Mesenchymal stem cell (in vitro differentiated cells and primary cell): Measurements from ENCODE around the gene ENG.
"Not testable (repeated sequence)": the region's sequence is repeated elsewhere in the genome, so short reads cannot be mapped to it uniquely, and the experiment has no call there.

Experiments used
- DNase-seq: peaks from one replicate; pipeline ENCODE4 v3.0.0-alpha.2; 2013
- H2AFZ ChIP-seq: one replicate; pipeline ENCODE4 v1.6.1; 2013; ENCODE audit warnings: low read depth, mild to moderate bottlenecking, control low read depth, inconsistent platforms, low read length, moderate library complexity
- H2AK5ac ChIP-seq: 2 replicates; pipeline ENCODE4 v1.6.1; 2013; ENCODE audit warnings: low read length, moderate library complexity, mild to moderate bottlenecking, inconsistent platforms; ENCODE audit not compliant: severe bottlenecking
- H2BK120ac ChIP-seq: one replicate; pipeline ENCODE4 v1.6.1; 2013; ENCODE audit warnings: low read depth, mild to moderate bottlenecking, inconsistent platforms, low read length, moderate library complexity
- H2BK12ac ChIP-seq, 2 experiments: one replicate each; pipeline ENCODE4 v1.6.1; 2013; ENCODE audit warnings: inconsistent platforms in 2 of 2, low read length in 2 of 2, mild to moderate bottlenecking in 2 of 2, moderate library complexity in 2 of 2, control low read depth in 1 of 2
- H2BK15ac ChIP-seq: one replicate; pipeline ENCODE4 v1.6.1; 2013; ENCODE audit warnings: mild to moderate bottlenecking, low read depth, inconsistent platforms; ENCODE audit not compliant: poor library complexity, severe bottlenecking
- H2BK5ac ChIP-seq: 2 replicates; pipeline ENCODE4 v1.6.1; 2013; ENCODE audit warnings: low read depth, mild to moderate bottlenecking, low read length, control low read depth, inconsistent platforms; ENCODE audit not compliant: poor library complexity, severe bottlenecking
- H3K14ac ChIP-seq, 2 experiments: one replicate each; pipeline ENCODE4 v1.6.1; 2013; ENCODE audit warnings: inconsistent platforms in 2 of 2, low read length in 2 of 2, control low read depth in 1 of 2, mild to moderate bottlenecking in 1 of 2, moderate library complexity in 1 of 2
- H3K18ac ChIP-seq, 2 experiments: one replicate each; pipeline ENCODE4 v1.6.1; 2013; ENCODE audit warnings: inconsistent platforms in 2 of 2, low read length in 2 of 2, control low read depth in 1 of 2, low read depth in 1 of 2, mild to moderate bottlenecking in 1 of 2
- H3K23ac ChIP-seq, 2 experiments: one replicate each; pipeline ENCODE4 v1.6.1; 2013; ENCODE audit warnings: inconsistent platforms in 2 of 2, low read length in 2 of 2, mild to moderate bottlenecking in 2 of 2, moderate library complexity in 2 of 2, control low read depth in 1 of 2
- H3K27ac ChIP-seq: 2 replicates; pipeline ENCODE4 v1.5.1; 2013; ENCODE audit warnings: mild to moderate bottlenecking, moderate library complexity, low read length, control low read depth, inconsistent platforms; ENCODE audit not compliant: poor library complexity, severe bottlenecking
- H3K27me3 ChIP-seq, 2 experiments: 2 replicates each; pipeline versions ENCODE4 v1.6.1 to v1.7.0; 2013; ENCODE audit warnings: low read length in 2 of 2, mild to moderate bottlenecking in 2 of 2, moderate library complexity in 2 of 2, control low read depth in 1 of 2, inconsistent platforms in 1 of 2; ENCODE audit not compliant: control insufficient read depth in 1 of 2, insufficient read depth in 1 of 2
- H3K36me3 ChIP-seq, 2 experiments: 2 replicates each; pipeline versions ENCODE4 v1.6.1 to v1.7.0; 2013; ENCODE audit warnings: low read length in 2 of 2, control low read depth in 1 of 2, inconsistent platforms in 1 of 2, low read depth in 1 of 2, mild to moderate bottlenecking in 1 of 2; ENCODE audit not compliant: insufficient read depth in 2 of 2, control insufficient read depth in 1 of 2
- H3K4ac ChIP-seq, 2 experiments: one replicate each; pipeline ENCODE4 v1.6.1; 2013; ENCODE audit warnings: inconsistent platforms in 2 of 2, low read length in 2 of 2, mild to moderate bottlenecking in 2 of 2, moderate library complexity in 2 of 2, control low read depth in 1 of 2, low read depth in 1 of 2
- H3K4me1 ChIP-seq: 2 replicates; pipeline ENCODE4 v1.6.1; 2013; ENCODE audit warnings: low read depth, low read length, control low read depth; ENCODE audit not compliant: control insufficient read depth, insufficient read depth
- H3K4me2 ChIP-seq: 2 replicates; pipeline ENCODE4 v1.6.1; 2013; ENCODE audit warnings: low read length, mild to moderate bottlenecking, inconsistent platforms; ENCODE audit not compliant: poor library complexity, severe bottlenecking
- H3K4me3 ChIP-seq, 2 experiments: 2 replicates each; pipeline versions ENCODE4 v1.5.1 to v1.7.0; 2013; ENCODE audit warnings: low read length in 2 of 2, mild to moderate bottlenecking in 2 of 2, control low read depth in 1 of 2, low read depth in 1 of 2; ENCODE audit not compliant: insufficient read depth in 1 of 2
- H3K79me1 ChIP-seq: replicated peaks from 2 replicates; pipeline ENCODE4 v1.6.1; 2013; ENCODE audit warnings: mild to moderate bottlenecking, control low read depth, low read length, inconsistent platforms; ENCODE audit not compliant: poor library complexity, severe bottlenecking
- H3K9ac ChIP-seq: 2 replicates; pipeline ENCODE4 v1.7.0; 2013; ENCODE audit warnings: mild to moderate bottlenecking, low read length, moderate library complexity
- H3K9me3 ChIP-seq: 2 replicates; pipeline ENCODE4 v1.7.0; 2013; ENCODE audit warnings: mild to moderate bottlenecking, low read length; ENCODE audit not compliant: control insufficient read depth
- H4K8ac ChIP-seq: one replicate; pipeline ENCODE4 v1.6.1; 2013; ENCODE audit warnings: inconsistent platforms, mild to moderate bottlenecking, low read length, moderate library complexity
- H4K91ac ChIP-seq: one replicate; pipeline ENCODE4 v1.6.1; 2013; ENCODE audit warnings: mild to moderate bottlenecking, low read length, inconsistent platforms
- WGBS: methylation state at CpG from one replicate; pipeline ENCODE4 v1.1.7; 2013; ENCODE audit warnings: mixed read lengths; 5-methylcytosine and 5-hydroxymethylcytosine counted together

The ENG gene

DNA sequence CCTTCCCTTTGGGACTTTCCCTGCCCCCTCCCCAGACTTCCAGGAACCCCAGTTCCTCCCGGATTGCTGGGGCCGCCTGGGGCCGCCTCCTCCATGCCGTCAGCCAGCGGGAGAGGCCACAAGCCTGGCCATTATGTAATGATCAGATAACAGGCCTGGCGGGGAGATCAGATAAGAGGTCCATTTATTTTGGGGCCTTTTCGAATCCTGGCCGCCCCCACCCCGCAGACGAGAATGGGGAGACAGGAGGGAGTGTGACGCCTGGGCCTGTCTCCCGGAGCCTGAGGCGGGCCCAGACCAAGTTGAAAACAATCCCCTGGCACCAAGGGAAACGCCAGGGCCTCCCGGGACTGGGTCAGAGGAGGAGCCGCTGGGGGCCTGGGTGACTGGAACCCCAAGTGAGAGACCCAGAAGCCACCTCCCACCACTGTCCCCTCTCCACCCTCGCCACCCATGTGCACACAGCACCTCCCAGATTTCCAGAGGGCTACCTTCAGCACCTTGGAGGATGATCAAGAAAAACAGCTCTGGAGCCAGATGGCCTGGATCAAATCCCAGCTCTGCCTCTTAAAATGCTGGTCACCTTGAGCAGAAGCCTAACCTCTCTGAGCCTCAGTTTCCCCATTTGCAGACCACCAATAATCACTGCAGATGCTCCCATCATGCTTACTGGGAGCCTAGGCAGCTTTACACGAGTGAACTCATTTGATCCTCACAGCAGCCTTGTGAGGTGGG is 7.8 kb downstream of the ENG start:
- H2AK5ac ChIP-seq = peak overlapping the region; percentile 45
- no peak overlapping the region for H2AFZ ChIP-seq
- H3K79me1 ChIP-seq = peaks cover 24% of the 10 kb centered on the region
- H3K18ac ChIP-seq = peak overlapping the region; percentile 63 to 84
- H3K4me2 ChIP-seq = no peak overlapping the region
- H2BK5ac ChIP-seq = no peak overlapping the region
- peak overlapping the region; percentile 50 to 52 for H3K4ac ChIP-seq
- peak overlapping the region; percentile 65 for H2BK120ac ChIP-seq
- no peak overlapping the region for H3K23ac ChIP-seq
- peak overlapping the region in 1 of 2 experiments; percentile 50 for H3K4me3 ChIP-seq
- H3K9me3 ChIP-seq = peaks cover 14% of the 10 kb centered on the region
- peak overlapping the region; percentile 60 for H3K9ac ChIP-seq
- peak overlapping the region in 1 of 2 experiments; percentile 21 for H2BK12ac ChIP-seq
- H3K14ac ChIP-seq = no peak overlapping the region
- H4K8ac ChIP-seq = peak overlapping the region; percentile 83
- peak overlapping the region; percentile 20 for H3K27ac ChIP-seq
- H3K36me3 ChIP-seq = peaks cover 25 to 55% of the 10 kb centered on the region in 2 experiments
- peak overlapping the region; percentile 84 for H2BK15ac ChIP-seq
- 74% methylated on average over 18 of the region's 18 CpGs for WGBS
- peak; percentile 39 for DNase-seq
- no peaks in the 10 kb centered on the region for H3K27me3 ChIP-seq
- peak overlapping the region; percentile 0 for H4K91ac ChIP-seq
- H3K4me1 ChIP-seq = peaks cover 19% of the 10 kb centered on the region

DNA sequence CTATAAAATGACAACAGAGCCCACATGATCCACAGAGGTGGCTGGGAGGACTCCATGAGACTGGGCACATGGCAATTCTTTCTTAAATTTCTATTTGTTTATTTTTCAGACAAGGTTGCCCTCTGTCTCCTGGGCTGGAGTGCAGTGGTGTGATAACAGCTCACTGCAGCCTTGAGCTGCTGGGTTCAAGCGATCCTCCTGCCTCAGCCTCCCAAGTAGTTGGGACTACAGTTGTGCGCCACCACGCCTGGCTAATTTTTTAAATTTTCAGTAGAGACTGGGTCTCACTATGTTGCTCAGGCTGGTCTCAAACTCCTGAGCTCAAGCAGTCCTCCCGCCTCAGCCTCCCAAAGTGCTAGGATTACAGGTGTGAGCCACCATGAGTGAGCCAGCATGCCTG is 8.8 kb downstream of the ENG start:
- Histone ChIP-seq H3K4ac (peak overlapping the region; percentile 12 to 62), H3K9ac (peak overlapping the region; percentile 47), H4K8ac (peak overlapping the region; percentile 92), H2AK5ac (peak overlapping the region; percentile 10), H3K79me1 (peaks cover 27% of the 10 kb centered on the region), H3K18ac (peak overlapping the region; percentile 49 to 52), H3K4me1 (peaks cover 19% of the 10 kb centered on the region), H3K36me3 (peaks cover 33 to 60% of the 10 kb centered on the region in 2 experiments), H4K91ac (peak overlapping the region; percentile 94), H2BK15ac (peak overlapping the region; percentile 46), H2BK12ac (peak overlapping the region in 1 of 2 experiments; percentile 90), H3K27ac (peak overlapping the region; percentile 68), H3K9me3 (peaks cover 14% of the 10 kb centered on the region)
- H2BK5ac ChIP-seq, H3K4me2 ChIP-seq, H3K23ac ChIP-seq, H2AFZ ChIP-seq, DNase-seq, H3K27me3 ChIP-seq, H3K4me3 ChIP-seq, H3K14ac ChIP-seq, H2BK120ac ChIP-seq: not testable (repeated sequence)
- WGBS = 100% methylated on average over 4 of the region's 4 CpGs

DNA sequence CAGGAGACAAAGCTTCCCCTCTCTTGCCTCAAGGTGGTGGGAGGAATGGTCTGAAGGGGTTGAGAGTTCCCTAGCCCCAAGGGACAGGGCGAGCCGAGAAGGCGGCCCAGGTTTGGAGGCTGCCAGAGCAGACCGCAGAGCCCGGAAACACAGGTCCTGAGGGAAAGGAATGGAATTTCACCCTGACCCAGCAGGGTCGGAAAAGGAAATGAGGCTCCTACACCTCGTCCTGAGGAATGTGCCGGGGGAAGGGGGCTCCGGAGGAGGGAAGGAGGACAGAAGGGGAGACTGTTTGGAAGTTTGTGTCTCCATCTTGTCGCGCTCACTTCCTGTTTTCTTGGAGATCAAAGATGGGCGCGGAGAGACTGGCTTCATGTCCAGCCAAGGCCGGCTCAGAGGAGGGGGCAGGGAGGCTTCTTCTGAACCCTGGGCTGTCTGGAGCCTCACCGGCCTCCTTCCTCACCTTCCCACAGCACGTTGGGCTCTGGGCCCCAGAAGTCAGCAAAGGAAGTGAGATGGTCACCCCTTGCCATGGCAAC is 9.6 kb downstream of the ENG start:
- Histone ChIP-seq H3K4ac (peak overlapping the region; percentile 12 to 62), H3K79me1 (peaks cover 23% of the 10 kb centered on the region), H2AK5ac (peak overlapping the region; percentile 10), H3K36me3 (peaks cover 31 to 60% of the 10 kb centered on the region in 2 experiments), H4K91ac (peak overlapping the region; percentile 94), H3K9ac (peak overlapping the region; percentile 47), H3K4me3 (peak overlapping the region in 1 of 2 experiments; percentile 15), H3K9me3 (peaks cover 14% of the 10 kb centered on the region), H2BK15ac (no peak overlapping the region), H3K14ac (no peak overlapping the region), H4K8ac (peak overlapping the region; percentile 92), H2BK120ac (peak overlapping the region; percentile 86), H3K4me1 (peaks cover 21% of the 10 kb centered on the region), H2AFZ (no peak overlapping the region), H3K4me2 (no peak overlapping the region), H3K23ac (no peak overlapping the region), H2BK12ac (peak overlapping the region; percentile 66 to 90), H3K27ac (peak overlapping the region; percentile 68), H3K18ac (peak overlapping the region; percentile 49 to 55), H3K27me3 (no peaks in the 10 kb centered on the region), H2BK5ac (peak overlapping the region; percentile 21)
- peak; percentile 52 for DNase-seq
- WGBS = 12% methylated on average over 14 of the region's 16 CpGs
